ENCODE data around the gene PAPOLB. TPM values are rescaled to one million over a fixed set of nuclear protein-coding genes. Genes with fewer than 3 reads are reported as not detected.

PAPOLB gene
- polyA plus RNA-seq, 3 donors: not detected

GRCh38 chr7:4832711-4833110 lies 29.1 kb downstream of the PAPOLB start:
- Histone ChIP-seq H3K36me3 (replicated peaks in 1 of 2; ENCODE audit: control insufficient read depth in 1 of 2, insufficient read depth in 2 of 2, low read length in 2 of 2) (no peaks in the 10 kb centered on the region), H2AFZ (ENCODE audit: insufficient read depth, low read depth, low read length, poor library complexity, severe bottlenecking) (no peak overlapping the region), H3K4me1 (ENCODE audit: control insufficient read depth in 1 of 2, insufficient read depth in 2 of 2, low read length in 2 of 2) (no peaks in the 10 kb centered on the region), H3K9ac (ENCODE audit: insufficient read depth, low read length, poor library complexity, severe bottlenecking) (no peak overlapping the region), H3K9me3 (replicated peaks in 1 of 2; ENCODE audit: control insufficient read depth in 1 of 2, insufficient read depth in 1 of 2, low read length in 2 of 2) (no peaks in the 10 kb centered on the region), H4K20me1 (ENCODE audit: insufficient read depth, low read length) (no peaks in the 10 kb centered on the region), H3K27ac (ENCODE audit: low read depth in 1 of 2, low read length in 2 of 2) (no peak overlapping the region), H3K27me3 (ENCODE audit: control insufficient read depth in 2 of 2, insufficient read depth in 2 of 2, low read length in 2 of 2) (no peaks in the 10 kb centered on the region), H3K4me2 (replicated peaks; ENCODE audit: extremely low read depth, low read length, poor library complexity, severe bottlenecking) (no peak overlapping the region), H3K4me3 (replicated peaks in 1 of 3; ENCODE audit: low read depth in 2 of 3, low read length in 3 of 3) (no peak overlapping the region), H3K79me2 (ENCODE audit: insufficient read depth, low read length) (no peaks in the 10 kb centered on the region)
- H3K36me3 Mint-ChIP-seq: no peaks in the 10 kb centered on the region
- 98% methylated on average over 14 of the region's 16 CpGs for WGBS (ENCODE audit: insufficient coverage)
- peaks cover 0 to 6% (median 0%) of the 10 kb centered on the region in 7 donors for H3K9me3 Mint-ChIP-seq
- peaks cover 4 to 5% (median 4%) of the 10 kb centered on the region in 3 donors for H3K27me3 Mint-ChIP-seq (ENCODE audit: low read depth in 3 of 3)
- H3K27ac Mint-ChIP-seq: no peak overlapping the region
- no peaks in the 10 kb centered on the region for H3K4me1 Mint-ChIP-seq
- H3K4me3 Mint-ChIP-seq: no peak overlapping the region
- intact Hi-C loops (cut with micrococcal nuclease): no loop called here
- TF ChIP-seq, protein P1, sequence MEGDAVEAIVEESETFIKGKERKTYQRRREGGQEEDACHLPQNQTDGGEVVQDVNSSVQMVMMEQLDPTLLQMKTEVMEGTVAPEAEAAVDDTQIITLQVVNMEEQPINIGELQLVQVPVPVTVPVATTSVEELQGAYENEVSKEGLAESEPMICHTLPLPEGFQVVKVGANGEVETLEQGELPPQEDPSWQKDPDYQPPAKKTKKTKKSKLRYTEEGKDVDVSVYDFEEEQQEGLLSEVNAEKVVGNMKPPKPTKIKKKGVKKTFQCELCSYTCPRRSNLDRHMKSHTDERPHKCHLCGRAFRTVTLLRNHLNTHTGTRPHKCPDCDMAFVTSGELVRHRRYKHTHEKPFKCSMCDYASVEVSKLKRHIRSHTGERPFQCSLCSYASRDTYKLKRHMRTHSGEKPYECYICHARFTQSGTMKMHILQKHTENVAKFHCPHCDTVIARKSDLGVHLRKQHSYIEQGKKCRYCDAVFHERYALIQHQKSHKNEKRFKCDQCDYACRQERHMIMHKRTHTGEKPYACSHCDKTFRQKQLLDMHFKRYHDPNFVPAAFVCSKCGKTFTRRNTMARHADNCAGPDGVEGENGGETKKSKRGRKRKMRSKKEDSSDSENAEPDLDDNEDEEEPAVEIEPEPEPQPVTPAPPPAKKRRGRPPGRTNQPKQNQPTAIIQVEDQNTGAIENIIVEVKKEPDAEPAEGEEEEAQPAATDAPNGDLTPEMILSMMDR (IDR thresholded peaks at IDR 0.05): no peak
- no peak for DNase-seq

DNA sequence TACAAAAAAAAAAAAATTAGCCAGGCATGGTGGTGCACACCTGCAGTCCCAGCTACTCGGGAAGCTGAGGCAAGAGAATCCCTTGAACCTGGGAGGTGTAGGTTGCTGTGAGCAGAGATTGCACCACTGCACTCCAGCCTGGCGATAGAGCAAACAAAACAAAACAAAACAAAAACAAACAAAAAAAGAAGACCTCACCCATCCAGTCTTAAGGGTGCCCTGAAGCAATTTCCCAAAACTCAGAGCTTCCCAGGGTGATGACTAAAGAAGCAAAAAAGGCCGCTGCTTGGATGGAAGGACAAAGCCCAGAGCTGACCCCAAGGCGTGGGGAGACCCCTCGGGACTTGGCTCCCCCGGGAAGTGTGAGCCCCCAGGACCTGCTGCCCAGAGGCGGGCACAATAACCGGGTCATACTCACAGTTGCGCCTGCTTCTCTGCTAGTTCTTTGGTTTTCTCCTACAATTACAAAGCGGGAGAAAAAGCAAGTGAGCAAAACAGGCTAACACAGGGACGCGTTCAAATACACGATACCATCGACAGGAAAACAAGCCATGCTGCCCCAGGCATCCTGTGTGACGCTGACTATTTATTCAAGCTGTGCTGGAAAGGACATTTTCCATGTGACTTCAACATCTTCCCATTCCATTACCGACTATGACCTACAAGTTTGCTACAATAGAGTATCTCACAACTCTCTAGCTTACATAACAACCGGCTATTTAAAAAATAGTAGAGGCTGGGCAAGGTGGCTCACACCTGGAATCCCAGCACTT lies 29.9 kb downstream of the PAPOLB start:
- Histone ChIP-seq H3K4me2 (replicated peaks; ENCODE audit: extremely low read depth, low read length, poor library complexity, severe bottlenecking) (no peak overlapping the region), H3K9ac (ENCODE audit: insufficient read depth, low read length, poor library complexity, severe bottlenecking) (no peak overlapping the region), H4K20me1 (ENCODE audit: insufficient read depth, low read length) (no peaks in the 10 kb centered on the region), H3K9me3 (replicated peaks in 1 of 2; ENCODE audit: control insufficient read depth in 1 of 2, insufficient read depth in 1 of 2, low read length in 2 of 2) (no peaks in the 10 kb centered on the region), H3K27ac (ENCODE audit: low read depth in 1 of 2, low read length in 2 of 2) (no peak overlapping the region), H3K36me3 (replicated peaks in 1 of 2; ENCODE audit: control insufficient read depth in 1 of 2, insufficient read depth in 2 of 2, low read length in 2 of 2) (no peaks in the 10 kb centered on the region), H3K4me3 (replicated peaks in 1 of 3; ENCODE audit: low read depth in 2 of 3, low read length in 3 of 3) (no peak overlapping the region), H3K27me3 (ENCODE audit: control insufficient read depth in 2 of 2, insufficient read depth in 2 of 2, low read length in 2 of 2) (no peaks in the 10 kb centered on the region), H3K79me2 (ENCODE audit: insufficient read depth, low read length) (no peaks in the 10 kb centered on the region), H2AFZ (ENCODE audit: insufficient read depth, low read depth, low read length, poor library complexity, severe bottlenecking) (no peak overlapping the region), H3K4me1 (ENCODE audit: control insufficient read depth in 1 of 2, insufficient read depth in 2 of 2, low read length in 2 of 2) (no peaks in the 10 kb centered on the region)
- no peak overlapping the region for H3K27ac Mint-ChIP-seq
- no peak for DNase-seq
- no peak overlapping the region for H3K4me3 Mint-ChIP-seq
- no peaks in the 10 kb centered on the region for H3K36me3 Mint-ChIP-seq
- TF ChIP-seq, protein P1 (IDR thresholded peaks at IDR 0.05): no peak
- 97% methylated on average over 13 of the region's 17 CpGs for WGBS (ENCODE audit: insufficient coverage)
- no peaks in the 10 kb centered on the region for H3K4me1 Mint-ChIP-seq
- H3K9me3 Mint-ChIP-seq: peaks cover 0 to 6% (median 0%) of the 10 kb centered on the region in 7 donors
- H3K27me3 Mint-ChIP-seq (ENCODE audit: low read depth in 3 of 3): peaks cover 4 to 5% (median 4%) of the 10 kb centered on the region in 3 donors
- intact Hi-C loops (cut with micrococcal nuclease): no loop called here
